ENCODE data around the gene FKBP15. TPM values are rescaled to one million over a fixed set of nuclear protein-coding genes. Genes with fewer than 3 reads are reported as not detected.

FKBP15 gene
- total RNA-seq, 1 experiment from 2014 or later: 18.5 TPM

Other genes starting within 250 kb of the FKBP15 start
- 10.7 and 13.2 TPM in 2 replicates for gene ZNF883, start 209.1 kb downstream of the FKBP15 start, total RNA-seq (2021)
- 4.8 and 5.1 TPM in 2 replicates for gene ZFP37, start 164.6 kb downstream of the FKBP15 start, total RNA-seq (2021)
- gene SLC31A2, start 70.3 kb downstream of the FKBP15 start, total RNA-seq (2021): 1.0 and 1.3 TPM in 2 replicates
- gene SLC31A1, start 267 bp upstream of the FKBP15 start, total RNA-seq (2021): 34.4 and 34.8 TPM in 2 replicates
- 37.8 and 38.6 TPM in 2 replicates for gene CDC26, start 54.3 kb upstream of the FKBP15 start, total RNA-seq (2021)
- gene PRPF4, start 54.4 kb upstream of the FKBP15 start, total RNA-seq (2021): 48.5 and 49.8 TPM in 2 replicates
- 0.33 TPM in 1 of 2 replicates, not detected in the other for gene RNF183, start 82.1 kb upstream of the FKBP15 start, total RNA-seq (2021)
- 0.59 and 0.72 TPM in 2 replicates for gene WDR31, start 119.0 kb upstream of the FKBP15 start, total RNA-seq (2021)
- 4.5 and 5.1 TPM in 2 replicates for gene BSPRY, start 128.3 kb upstream of the FKBP15 start, total RNA-seq (2021)
- 10.8 and 10.9 TPM in 2 replicates for gene HDHD3, start 155.7 kb upstream of the FKBP15 start, total RNA-seq (2021)
- gene ALAD, start 180.0 kb upstream of the FKBP15 start, total RNA-seq (2021): 11.5 and 13.2 TPM in 2 replicates
- gene POLE3, start 189.4 kb upstream of the FKBP15 start, total RNA-seq (2021): 82.4 and 85.9 TPM in 2 replicates
- 0.24 and 0.57 TPM in 2 replicates for gene C9orf43, start 189.5 kb upstream of the FKBP15 start, total RNA-seq (2021)
- 12.1 and 13.9 TPM in 2 replicates for gene RGS3, start 242.4 kb upstream of the FKBP15 start, total RNA-seq (2021)